ENCODE data around the gene OVOL3. TPM values are rescaled to one million over a fixed set of nuclear protein-coding genes. Genes with fewer than 3 reads are reported as not detected.

OVOL3 gene
- total RNA-seq, 2 experiments from 2014 or later, result not detected

- Mint-ChIP-seq H3K4me3 (no peak overlapping the region), H3K9me3 (ENCODE audit: low read depth) (no peaks in the 10 kb centered on the region), H3K27ac (no peak overlapping the region), H3K27me3 (no peaks in the 10 kb centered on the region), H3K4me1 (peaks cover 27% of the 10 kb centered on the region), H3K36me3 (peaks cover 37% of the 10 kb centered on the region)
- DNase-seq (no peak), ATAC-seq (no peak)
- CTCF ChIA-PET, result interaction anchor here (1.0 kb wide), 1 partner anchor 10 kb away, joined by 3 read pairs; no protein-coding TSS in a partner anchor
Observed at GRCh38 chr19:36089847-36090246, 21.1 kb upstream of the OVOL3 start.

GRCh38 chr19:36090910-36091695 is 19.8 kb upstream of the OVOL3 start:
- no peak for DNase-seq
- ATAC-seq, result no peak
- no peak overlapping the region for H3K27ac Mint-ChIP-seq
- no peaks in the 10 kb centered on the region for H3K9me3 Mint-ChIP-seq (ENCODE audit: low read depth)
- no peaks in the 10 kb centered on the region for H3K27me3 Mint-ChIP-seq
- peaks cover 35% of the 10 kb centered on the region for H3K36me3 Mint-ChIP-seq
- H3K4me3 Mint-ChIP-seq, result no peak overlapping the region
- H3K4me1 Mint-ChIP-seq, result peaks cover 27% of the 10 kb centered on the region
- CTCF ChIA-PET, result no interaction called here

DNA sequence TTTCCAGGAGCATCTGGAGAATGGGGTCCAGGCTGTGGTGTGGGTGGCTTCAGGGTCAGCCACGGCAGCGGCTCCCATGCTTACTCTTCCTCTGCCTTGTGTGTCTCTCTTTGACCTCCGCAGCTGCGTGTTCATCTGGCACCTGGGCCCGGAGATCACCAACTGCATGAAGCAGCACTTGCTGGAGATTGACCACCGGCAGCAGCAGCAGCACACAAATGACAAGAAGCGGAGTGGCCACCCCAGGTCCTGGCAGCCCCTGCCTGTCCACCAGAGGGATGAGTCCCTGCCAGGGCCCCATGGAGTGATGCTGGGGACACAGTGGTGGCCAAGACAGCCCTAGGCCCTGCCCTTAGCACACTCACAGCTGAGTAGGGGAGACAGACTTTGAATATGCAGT is 18.4 kb upstream of the OVOL3 start:
- no peaks in the 10 kb centered on the region for H3K9me3 Mint-ChIP-seq (ENCODE audit: low read depth)
- H3K4me3 Mint-ChIP-seq, result no peak overlapping the region
- no peak for DNase-seq
- peaks cover 27% of the 10 kb centered on the region for H3K4me1 Mint-ChIP-seq
- H3K27me3 Mint-ChIP-seq, result no peaks in the 10 kb centered on the region
- ATAC-seq, result no peak
- CTCF ChIA-PET, result no interaction called here
- H3K36me3 Mint-ChIP-seq, result peaks cover 38% of the 10 kb centered on the region
- H3K27ac Mint-ChIP-seq, result peak overlapping the region; percentile 39

DNA sequence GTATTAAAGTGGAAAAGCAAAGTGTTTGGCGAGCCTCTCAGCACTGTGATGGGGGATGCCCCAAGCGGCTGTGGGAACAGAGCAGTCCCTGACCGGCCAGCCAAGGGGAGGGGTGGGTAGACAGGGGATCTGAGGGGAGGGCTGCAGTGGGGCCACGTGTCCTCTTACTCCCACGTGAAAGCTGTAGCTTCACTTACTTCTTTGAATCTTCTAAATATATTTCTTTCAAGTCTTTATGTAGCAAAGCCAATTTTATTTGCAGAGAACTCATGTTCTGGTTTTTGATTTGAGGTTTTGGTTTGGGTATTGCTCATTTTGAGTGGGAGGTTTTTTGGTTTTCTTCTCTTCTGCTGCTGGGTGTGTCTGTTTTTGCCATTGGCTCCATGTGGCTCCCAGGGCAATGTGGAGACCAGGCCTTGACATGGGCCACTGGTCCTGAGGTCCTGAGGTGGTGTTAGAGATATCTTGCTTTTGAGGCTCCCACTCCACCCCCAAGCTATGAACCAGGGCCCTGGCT is 17.7 kb upstream of the OVOL3 start:
- DNase-seq (no peak), ATAC-seq (peak; percentile 60)
- Mint-ChIP-seq H3K4me3 (no peak overlapping the region), H3K36me3 (peaks cover 36% of the 10 kb centered on the region), H3K4me1 (peaks cover 27% of the 10 kb centered on the region), H3K27me3 (no peaks in the 10 kb centered on the region), H3K27ac (peak overlapping the region; percentile 73), H3K9me3 (ENCODE audit: low read depth) (no peaks in the 10 kb centered on the region)
- CTCF ChIA-PET, result interaction anchor here (1.2 to 1.3 kb wide), 2 partner anchors 105 to 146 kb away, joined by 3 read pairs; no protein-coding TSS in a partner anchor

- DNase-seq (no peak), ATAC-seq (no peak)
- Mint-ChIP-seq H3K27ac (peak overlapping the region; percentile 73), H3K9me3 (ENCODE audit: low read depth) (no peaks in the 10 kb centered on the region), H3K27me3 (no peaks in the 10 kb centered on the region), H3K4me1 (peaks cover 27% of the 10 kb centered on the region), H3K4me3 (no peak overlapping the region), H3K36me3 (peaks cover 39% of the 10 kb centered on the region)
- CTCF ChIA-PET, result interaction anchor here (0.8 to 1.3 kb wide), 3 partner anchors 22 to 147 kb away, joined by 3 read pairs; no protein-coding TSS in a partner anchor
Observed at GRCh38 chr19:36093687-36094086, 17.3 kb upstream of the OVOL3 start.

DNA sequence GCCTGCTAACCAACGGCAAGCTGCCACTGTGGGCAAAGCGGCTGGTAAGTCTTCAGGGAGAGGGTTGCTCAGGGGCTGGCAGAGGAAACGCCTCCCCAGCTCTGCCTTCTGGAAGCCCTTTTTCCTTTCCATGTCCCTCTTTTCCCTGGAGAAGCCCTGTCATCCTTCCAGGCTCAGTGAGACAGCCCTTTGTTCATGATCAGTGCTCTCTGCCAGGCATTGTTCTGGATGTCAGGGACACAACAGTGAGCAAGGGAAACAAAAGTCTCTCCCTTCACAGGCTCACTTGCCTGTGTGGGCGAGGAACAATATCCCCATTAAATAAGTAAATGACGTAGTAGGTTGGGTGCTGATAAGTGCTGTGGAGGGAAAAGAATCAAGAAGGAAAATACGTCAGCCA is 13.9 kb upstream of the OVOL3 start:
- no peaks in the 10 kb centered on the region for H3K27me3 Mint-ChIP-seq
- peaks cover 32% of the 10 kb centered on the region for H3K36me3 Mint-ChIP-seq
- DNase-seq (no peak), ATAC-seq (no peak)
- H3K4me3 Mint-ChIP-seq, result no peak overlapping the region
- H3K27ac Mint-ChIP-seq, result no peak overlapping the region
- H3K9me3 Mint-ChIP-seq (ENCODE audit: low read depth), result no peaks in the 10 kb centered on the region
- CTCF ChIA-PET, result no interaction called here
- peaks cover 20% of the 10 kb centered on the region for H3K4me1 Mint-ChIP-seq

- CTCF ChIA-PET, result interaction anchor here (1.3 to 1.6 kb wide), 2 partner anchors 10 to 17 kb away, joined by 3 read pairs; no protein-coding TSS in a partner anchor
- no peak overlapping the region for H3K27ac Mint-ChIP-seq
- H3K9me3 Mint-ChIP-seq (ENCODE audit: low read depth), result no peaks in the 10 kb centered on the region
- no peak overlapping the region for H3K4me3 Mint-ChIP-seq
- peaks cover 26% of the 10 kb centered on the region for H3K36me3 Mint-ChIP-seq
- H3K27me3 Mint-ChIP-seq, result no peaks in the 10 kb centered on the region
- no peaks in the 10 kb centered on the region for H3K4me1 Mint-ChIP-seq
- no peak for DNase-seq
- ATAC-seq, result no peak
Observed at GRCh38 chr19:36099166-36099785, 11.7 kb upstream of the OVOL3 start.

GRCh38 chr19:36100476-36100875 is 10.5 kb upstream of the OVOL3 start:
- peak overlapping the region; percentile 3 for H3K27ac Mint-ChIP-seq
- CTCF ChIA-PET, result interaction anchor here (1.6 kb wide), 1 partner anchor 11 kb away, joined by 3 read pairs; no protein-coding TSS in a partner anchor
- peaks cover 19% of the 10 kb centered on the region for H3K36me3 Mint-ChIP-seq
- ATAC-seq (no peak), DNase-seq (no peak)
- no peaks in the 10 kb centered on the region for H3K9me3 Mint-ChIP-seq (ENCODE audit: low read depth)
- no peak overlapping the region for H3K4me3 Mint-ChIP-seq
- no peaks in the 10 kb centered on the region for H3K4me1 Mint-ChIP-seq
- H3K27me3 Mint-ChIP-seq, result no peaks in the 10 kb centered on the region

DNA sequence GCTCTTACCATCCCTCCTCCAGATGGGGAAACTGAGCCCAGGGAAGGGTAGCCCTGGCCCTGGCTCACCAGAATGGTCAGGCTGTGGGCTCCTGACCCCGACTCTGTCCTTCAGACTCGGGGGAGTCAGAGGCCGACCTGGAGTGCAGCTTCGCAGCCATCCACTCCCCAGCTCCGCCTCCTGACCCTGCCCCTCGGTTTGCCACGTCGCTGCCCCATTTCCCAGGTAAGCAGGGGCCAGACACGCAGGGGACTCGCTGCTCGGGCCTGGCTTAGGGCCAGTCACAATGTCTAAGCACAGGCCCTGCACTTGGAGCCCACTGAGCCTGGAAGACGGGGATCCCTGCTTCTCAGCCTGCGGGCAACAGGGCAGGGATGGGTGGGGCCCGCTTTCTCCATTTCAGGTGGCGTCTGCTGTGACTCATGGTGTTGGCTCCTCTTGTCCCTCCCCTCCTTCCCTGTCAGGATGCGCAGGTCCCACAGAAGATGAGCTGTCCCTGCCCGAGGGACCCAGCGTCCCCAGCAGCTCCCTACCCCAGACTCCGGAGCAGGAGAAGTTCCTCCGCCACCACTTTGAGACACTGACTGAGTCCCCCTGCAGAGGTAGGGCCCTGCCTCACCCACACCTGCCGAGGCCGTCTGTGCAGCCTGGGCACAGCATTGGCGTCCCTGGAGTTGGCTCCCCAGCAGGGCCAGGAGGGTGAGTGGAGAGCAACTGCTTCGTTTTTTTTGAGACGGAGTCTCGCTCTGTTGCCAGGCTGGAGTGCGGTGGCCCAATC is 9.2 kb upstream of the OVOL3 start:
- Mint-ChIP-seq H3K36me3 (peaks cover 19% of the 10 kb centered on the region), H3K27me3 (no peaks in the 10 kb centered on the region), H3K27ac (no peak overlapping the region), H3K4me3 (no peak overlapping the region), H3K9me3 (ENCODE audit: low read depth) (no peaks in the 10 kb centered on the region), H3K4me1 (no peaks in the 10 kb centered on the region)
- CTCF ChIA-PET, result no interaction called here
- ATAC-seq (no peak), DNase-seq (no peak)

DNA sequence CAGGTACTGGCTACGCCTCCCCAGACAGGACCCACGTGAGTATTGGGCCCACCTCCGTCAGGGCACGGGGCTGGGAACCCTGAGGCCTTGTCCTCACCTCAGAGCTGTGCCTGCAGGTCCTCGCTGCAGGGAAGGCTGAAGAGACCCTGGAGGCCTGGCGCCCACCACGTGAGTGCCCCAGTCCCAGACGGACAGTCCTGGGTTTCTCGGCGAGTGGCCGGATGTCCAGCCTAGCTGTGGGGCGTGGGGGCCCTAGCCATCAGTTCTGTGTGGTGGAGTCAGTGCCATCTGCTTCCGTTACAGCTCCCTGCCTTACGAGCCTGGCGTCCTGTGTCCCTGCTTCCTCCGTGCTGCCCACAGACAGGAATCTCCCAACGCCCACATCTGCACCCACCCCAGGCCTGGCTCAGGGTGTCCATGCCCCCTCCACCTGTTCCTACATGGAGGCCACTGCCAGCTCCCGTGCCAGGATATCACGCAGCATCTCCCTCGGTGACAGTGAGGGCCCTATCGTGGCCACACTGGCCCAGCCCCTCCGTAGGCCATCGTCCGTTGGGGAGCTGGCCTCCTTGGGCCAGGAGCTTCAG is 7.8 kb upstream of the OVOL3 start:
- H3K27me3 Mint-ChIP-seq, result no peaks in the 10 kb centered on the region
- CTCF ChIA-PET, result interaction anchor here (2.0 kb wide), 1 partner anchor 25 kb away, joined by 5 read pairs; no protein-coding TSS in a partner anchor
- H3K36me3 Mint-ChIP-seq, result peaks cover 13% of the 10 kb centered on the region
- no peak overlapping the region for H3K4me3 Mint-ChIP-seq
- DNase-seq (no peak), ATAC-seq (peak; percentile 13)
- no peaks in the 10 kb centered on the region for H3K9me3 Mint-ChIP-seq (ENCODE audit: low read depth)
- no peaks in the 10 kb centered on the region for H3K4me1 Mint-ChIP-seq
- H3K27ac Mint-ChIP-seq, result no peak overlapping the region

DNA sequence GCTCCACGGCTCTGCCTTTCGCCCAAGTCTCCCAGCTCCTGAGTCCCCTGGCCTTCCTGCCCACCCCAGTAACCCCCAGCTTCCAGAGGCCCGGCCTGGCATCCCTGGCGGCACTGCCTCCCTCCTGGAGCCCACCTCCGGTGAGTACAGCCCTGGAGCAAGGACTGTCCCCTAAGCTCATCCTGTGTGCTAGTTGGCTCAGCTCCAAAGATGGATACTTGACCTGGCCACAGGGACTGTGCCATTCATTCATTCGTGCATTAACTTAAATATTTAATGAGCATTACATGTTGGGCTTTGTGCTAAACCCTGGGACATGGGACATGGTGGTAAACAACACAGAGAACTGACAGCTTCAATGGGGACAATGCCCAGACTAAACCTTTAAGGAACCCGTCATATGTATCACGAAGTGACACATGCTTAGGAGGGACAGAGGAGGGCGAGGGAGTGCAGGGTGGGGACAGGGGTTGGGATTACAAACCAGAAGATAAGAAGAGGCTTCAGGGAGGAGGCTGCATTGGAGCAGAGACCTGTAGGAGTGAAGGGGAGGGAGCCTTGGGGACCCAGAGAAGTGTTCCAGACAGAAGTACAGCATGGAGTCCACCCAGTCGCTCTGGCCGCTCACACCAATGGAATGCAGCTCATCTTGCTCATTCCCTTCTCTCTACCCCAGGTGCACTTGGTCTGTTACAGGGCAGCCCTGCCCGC is 6.9 kb upstream of the OVOL3 start:
- H3K4me3 Mint-ChIP-seq, result no peak overlapping the region
- ATAC-seq (no peak), DNase-seq (no peak)
- no peaks in the 10 kb centered on the region for H3K9me3 Mint-ChIP-seq (ENCODE audit: low read depth)
- H3K36me3 Mint-ChIP-seq, result peaks cover 9% of the 10 kb centered on the region
- no peak overlapping the region for H3K27ac Mint-ChIP-seq
- H3K27me3 Mint-ChIP-seq, result no peaks in the 10 kb centered on the region
- CTCF ChIA-PET, result interaction anchor here (2.0 kb wide), 1 partner anchor 24 kb away, joined by 5 read pairs; no protein-coding TSS in a partner anchor
- no peaks in the 10 kb centered on the region for H3K4me1 Mint-ChIP-seq

DNA sequence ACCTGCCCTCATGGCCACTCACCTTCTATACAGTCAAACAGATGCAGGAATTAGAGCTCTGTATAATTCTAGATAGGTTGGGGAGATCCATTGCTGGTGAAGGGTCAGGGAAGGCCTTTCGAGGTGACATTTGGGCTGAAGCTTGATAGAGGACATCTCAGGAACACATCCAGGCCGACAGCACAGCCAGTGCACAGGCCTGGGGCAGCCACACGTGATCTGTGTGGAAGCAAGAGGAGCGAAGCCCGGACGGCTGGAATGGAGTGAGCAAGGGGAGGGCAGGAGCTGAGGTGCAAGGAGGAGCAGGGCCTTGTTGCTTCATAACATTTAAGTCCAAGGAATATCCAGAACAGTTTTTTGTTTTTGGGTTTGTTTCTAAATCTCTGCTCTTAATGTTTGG is 4.5 kb upstream of the OVOL3 start:
- CTCF ChIA-PET, result no interaction called here
- H3K36me3 Mint-ChIP-seq, result peaks cover 9% of the 10 kb centered on the region
- no peaks in the 10 kb centered on the region for H3K4me1 Mint-ChIP-seq
- no peak for DNase-seq
- no peak for ATAC-seq
- no peaks in the 10 kb centered on the region for H3K9me3 Mint-ChIP-seq (ENCODE audit: low read depth)
- H3K27me3 Mint-ChIP-seq, result no peaks in the 10 kb centered on the region
- H3K27ac Mint-ChIP-seq, result peak overlapping the region; percentile 47
- no peak overlapping the region for H3K4me3 Mint-ChIP-seq

Data from activated CD8-positive, alpha-beta memory T cell treated with anti-CD3 and anti-CD28 coated beads, Interleukin-2, amount 10 ng/mL, durations not matched to agents 7 days and 5 days (primary cell).